D721Med (cell line): ENCODE results near the gene ADAMTSL3.
A peak's percentile ranks its signal among the peaks of the same experiment; 100 is the strongest.
"Not testable (repeated sequence)": the region's sequence is repeated elsewhere in the genome, so short reads cannot be mapped to it uniquely, and the experiment has no call there.

Experiments used
- DNase-seq: peaks from one replicate; pipeline ENCODE4 v3.0.0; 2011; ENCODE audit warnings: low spot score; ENCODE audit not compliant: insufficient read length
- FAIRE-seq: peaks from 2 replicates; lab custom pipeline; 2011; peaks lifted over from hg19 to GRCh38; lab: Jason Lieb, UNC
- TF ChIP-seq, protein P1 (sequence below): IDR thresholded peaks from 2 replicates; pipeline ENCODE4 v1.5.1; 2012; ENCODE audit warnings: mild to moderate bottlenecking, control low read depth; ENCODE audit not compliant: insufficient read depth; ENCODE audit errors: missing control alignments

ADAMTSL3 gene

GRCh38 chr15:83745771-83746170 lies 91.8 kb downstream of the ADAMTSL3 start:
- no peak for FAIRE-seq
- TF ChIP-seq, protein P1, sequence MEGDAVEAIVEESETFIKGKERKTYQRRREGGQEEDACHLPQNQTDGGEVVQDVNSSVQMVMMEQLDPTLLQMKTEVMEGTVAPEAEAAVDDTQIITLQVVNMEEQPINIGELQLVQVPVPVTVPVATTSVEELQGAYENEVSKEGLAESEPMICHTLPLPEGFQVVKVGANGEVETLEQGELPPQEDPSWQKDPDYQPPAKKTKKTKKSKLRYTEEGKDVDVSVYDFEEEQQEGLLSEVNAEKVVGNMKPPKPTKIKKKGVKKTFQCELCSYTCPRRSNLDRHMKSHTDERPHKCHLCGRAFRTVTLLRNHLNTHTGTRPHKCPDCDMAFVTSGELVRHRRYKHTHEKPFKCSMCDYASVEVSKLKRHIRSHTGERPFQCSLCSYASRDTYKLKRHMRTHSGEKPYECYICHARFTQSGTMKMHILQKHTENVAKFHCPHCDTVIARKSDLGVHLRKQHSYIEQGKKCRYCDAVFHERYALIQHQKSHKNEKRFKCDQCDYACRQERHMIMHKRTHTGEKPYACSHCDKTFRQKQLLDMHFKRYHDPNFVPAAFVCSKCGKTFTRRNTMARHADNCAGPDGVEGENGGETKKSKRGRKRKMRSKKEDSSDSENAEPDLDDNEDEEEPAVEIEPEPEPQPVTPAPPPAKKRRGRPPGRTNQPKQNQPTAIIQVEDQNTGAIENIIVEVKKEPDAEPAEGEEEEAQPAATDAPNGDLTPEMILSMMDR = no peak

DNA sequence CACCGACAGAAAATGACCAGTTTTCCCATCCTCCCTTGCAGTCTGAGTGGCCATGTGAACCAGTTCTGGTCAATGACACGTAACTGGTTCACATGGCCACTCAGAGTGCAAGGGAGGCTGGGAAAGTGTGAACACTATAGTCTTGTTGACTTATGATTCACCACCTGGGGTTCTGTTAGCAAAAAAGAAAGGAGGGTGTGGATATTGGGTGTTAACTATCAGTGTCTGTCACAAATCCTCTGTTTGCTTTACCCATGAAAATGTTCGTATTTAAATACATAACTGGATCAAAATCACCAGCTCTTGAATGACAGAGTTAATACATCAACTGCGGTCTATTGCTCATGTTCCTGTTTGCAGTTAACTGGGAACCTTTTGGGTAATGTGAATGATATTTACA lies 92.3 kb downstream of the ADAMTSL3 start:
- no peak for FAIRE-seq
- DNase-seq = no peak

More at GRCh38 chr15:83745771-83746170, 91.8 kb downstream of the ADAMTSL3 start:
- DNase-seq = no peak

GRCh38 chr15:83747050-83747717 lies 93.3 kb downstream of the ADAMTSL3 start:
- no peak for FAIRE-seq
- DNase-seq = no peak
- TF ChIP-seq, protein P1 = peak; percentile 39

More for the DNA sequence above, 92.3 kb downstream of the ADAMTSL3 start:
- TF ChIP-seq, protein P1 = no peak

GRCh38 chr15:83747718-83748110 lies 93.8 kb downstream of the ADAMTSL3 start:
- TF ChIP-seq, protein P1 = no peak
- FAIRE-seq = no peak
- DNase-seq = no peak

GRCh38 chr15:83753872-83754493 lies 100.1 kb downstream of the ADAMTSL3 start:
- no peak for DNase-seq
- no peak for FAIRE-seq
- TF ChIP-seq, protein P1 = no peak

DNA sequence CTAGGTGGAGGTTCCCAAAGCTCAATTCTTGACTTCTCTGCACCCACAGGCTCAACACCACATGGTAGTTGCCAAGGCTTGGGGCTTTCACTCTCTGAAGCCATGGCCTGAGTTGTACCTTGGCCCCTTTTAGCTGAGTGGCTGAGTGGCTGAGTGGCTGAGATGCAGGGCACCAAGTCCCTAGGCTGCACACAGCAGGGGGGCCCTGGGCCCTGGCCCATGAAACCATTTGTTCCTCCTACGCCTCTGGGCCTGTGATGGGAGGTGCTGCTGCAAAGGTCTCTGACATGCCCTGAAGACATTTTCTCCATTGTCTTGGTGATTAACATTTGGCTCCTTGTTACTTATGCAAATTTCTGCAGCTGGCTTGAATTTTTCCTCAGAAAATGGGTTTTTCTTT lies 103.4 kb downstream of the ADAMTSL3 start:
- not testable (repeated sequence) for FAIRE-seq, DNase-seq

- FAIRE-seq = no peak
- no peak for DNase-seq
- TF ChIP-seq, protein P1 = no peak
Observed at GRCh38 chr15:83762367-83762766, 108.4 kb downstream of the ADAMTSL3 start.
